KMS-11 (cell line): ENCODE measurements around the gene ABCC3.

Source experiments
- H2AFZ ChIP-seq: fragments of 200-600 bp; sonication (generic); 2 replicates; pipeline ENCODE4 v1.6.1; 2016; ENCODE audit warnings: antibody characterized with exemption, mixed run types, low read depth
- H3K27ac ChIP-seq: fragments of 200-600 bp; sonication (generic); 2 replicates; pipeline ENCODE4 v1.6.1; 2016; ENCODE audit warnings: mild to moderate bottlenecking, mixed run types
- H3K27me3 ChIP-seq: fragments of 200-600 bp; sonication (generic); 2 replicates; pipeline ENCODE4 v1.6.1; 2017; ENCODE audit warnings: mild to moderate bottlenecking, low read depth, mixed run types, moderate library complexity; ENCODE audit not compliant: insufficient read depth
- H3K36me3 ChIP-seq: fragments of 200-600 bp; sonication (generic); 2 replicates; pipeline ENCODE4 v1.6.1; 2017; ENCODE audit warnings: mild to moderate bottlenecking, mixed run types; ENCODE audit not compliant: insufficient read depth
- H3K4me1 ChIP-seq: fragments of 200-600 bp; sonication (generic); 2 replicates; pipeline ENCODE4 v1.6.1; 2016; ENCODE audit warnings: mild to moderate bottlenecking, low read depth, mixed run types; ENCODE audit not compliant: poor library complexity, severe bottlenecking
- H3K4me2 ChIP-seq: fragments of 200-600 bp; sonication (generic); 2 replicates; pipeline ENCODE4 v1.7.0; 2016; ENCODE audit warnings: mild to moderate bottlenecking, mixed run types
- H3K4me3 ChIP-seq: fragments of 200-600 bp; sonication (generic); IDR thresholded peaks from 2 replicates; pipeline ENCODE4 v1.6.1; 2017; ENCODE audit warnings: low read depth, low read length, mixed read lengths; ENCODE audit not compliant: insufficient read depth
- H3K79me2 ChIP-seq: fragments of 200-600 bp; sonication (generic); 2 replicates; pipeline ENCODE4 v1.6.1; 2016; ENCODE audit warnings: low read depth, mixed run types; ENCODE audit not compliant: insufficient read depth
- H3K9ac ChIP-seq: fragments of 200-600 bp; sonication (generic); 2 replicates; pipeline ENCODE4 v1.6.1; 2016; ENCODE audit warnings: mild to moderate bottlenecking, mixed run types
- H4K20me1 ChIP-seq: fragments of 200-600 bp; sonication (generic); 2 replicates; pipeline ENCODE4 v1.6.1; 2016; ENCODE audit warnings: mild to moderate bottlenecking, mixed run types; ENCODE audit not compliant: insufficient read depth
- CTCF ChIP-seq: fragments of 200-600 bp; sonication (generic); conservative IDR thresholded peaks from 2 replicates; pipeline ENCODE4 v1.6.1; 2017; ENCODE audit warnings: low read depth, mild to moderate bottlenecking, antibody characterized with exemption, low read length, moderate library complexity, mixed read lengths

Gene ABCC3

GRCh38 chr17:50681263-50682200 lies 46.9 kb downstream of the ABCC3 start:
- Histone ChIP-seq H3K4me2 (no peak overlapping the region), H3K27me3 (peaks cover 14% of the 10 kb centered on the region; the same call in 1 of the 2 replicates)

GRCh38 chr17:50682441-50682840 lies 47.8 kb downstream of the ABCC3 start:
- H3K27ac ChIP-seq: no peak overlapping the region

More at GRCh38 chr17:50681263-50682200, 46.9 kb downstream of the ABCC3 start:
- Histone ChIP-seq H3K4me1 (peaks cover 6% of the 10 kb centered on the region), H2AFZ (no peak overlapping the region), H3K27ac (no peak overlapping the region), H3K9ac (no peak overlapping the region), H3K36me3 (no peaks in the 10 kb centered on the region), H4K20me1 (no peaks in the 10 kb centered on the region), H3K4me3 (no peak overlapping the region), H3K79me2 (no peaks in the 10 kb centered on the region)
- TF ChIP-seq CTCF: no peak

DNA sequence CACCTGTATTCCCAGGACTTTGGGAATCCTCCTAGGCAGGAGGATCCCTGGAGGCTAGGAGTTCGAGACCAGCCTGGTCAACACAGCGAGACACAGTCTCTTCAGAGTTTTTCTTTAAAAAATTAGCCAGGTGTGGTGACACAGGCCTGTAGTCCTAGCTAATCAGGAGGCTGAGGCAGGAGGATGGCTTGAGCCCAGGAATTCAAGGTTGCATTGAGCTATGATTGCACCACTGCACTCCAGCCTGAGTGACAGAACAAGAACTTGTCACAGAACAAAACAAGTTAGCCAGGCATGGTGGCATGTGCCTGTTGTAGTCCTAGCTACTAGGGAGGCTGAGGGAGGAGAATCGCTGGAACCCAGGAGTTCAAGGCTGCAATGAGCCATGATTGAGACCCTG lies 48.3 kb downstream of the ABCC3 start:
- no peak overlapping the region for H3K27ac ChIP-seq

More at GRCh38 chr17:50682441-50682840, 47.8 kb downstream of the ABCC3 start:
- H3K4me1 ChIP-seq: peaks cover 6% of the 10 kb centered on the region
- H2AFZ ChIP-seq: no peak overlapping the region
- H3K9ac ChIP-seq: no peak overlapping the region
- H3K79me2 ChIP-seq: no peaks in the 10 kb centered on the region
- H4K20me1 ChIP-seq: no peaks in the 10 kb centered on the region
- no peaks in the 10 kb centered on the region for H3K36me3 ChIP-seq
- no peak for TF ChIP-seq CTCF
- no peak overlapping the region for H3K4me2 ChIP-seq
- no peak overlapping the region for H3K4me3 ChIP-seq
- H3K27me3 ChIP-seq: peaks cover 14% of the 10 kb centered on the region; the same call in 1 of the 2 replicates

More for the DNA sequence above, 48.3 kb downstream of the ABCC3 start:
- Histone ChIP-seq H3K4me2 (no peak overlapping the region), H3K27me3 (peaks cover 14% of the 10 kb centered on the region; the same call in 1 of the 2 replicates), H3K36me3 (no peaks in the 10 kb centered on the region), H3K4me1 (peaks cover 6% of the 10 kb centered on the region), H3K9ac (no peak overlapping the region), H4K20me1 (no peaks in the 10 kb centered on the region), H2AFZ (no peak overlapping the region), H3K4me3 (no peak overlapping the region), H3K79me2 (no peaks in the 10 kb centered on the region)
- TF ChIP-seq CTCF: no peak
